ENCODE data around the gene GSN. TPM values are rescaled to one million over a fixed set of nuclear protein-coding genes. Genes with fewer than 3 reads are reported as not detected.
A peak's percentile ranks its signal among the peaks of the same experiment; 100 is the strongest.

GSN gene
- total and polyA plus RNA-seq, 2 of the 13 experiments (the other 11 are each of a cell fraction or from before 2014, with no cell fraction given), result 294 to 307 TPM

- no peak for TF ChIP-seq SALL2 (CRISPR knock-in tag; IDR thresholded peaks at IDR 0.05)
- TF ChIP-seq YEATS2 (CRISPR knock-in tag; IDR thresholded peaks at IDR 0.05; ENCODE audit: borderline replicate concordance), result peak; percentile 46; the same call in 1 of the 2 replicates
- no peak for TF ChIP-seq ZNF879 (CRISPR knock-in tag; IDR thresholded peaks at IDR 0.05)
- TF ChIP-seq ZNF563 (CRISPR knock-in tag; IDR thresholded peaks at IDR 0.05), result no peak
- no peak for TF ChIP-seq ZSCAN21 (CRISPR knock-in tag; IDR thresholded peaks at IDR 0.05; ENCODE audit: borderline replicate concordance)
- TF ChIP-seq ZNF446 (CRISPR knock-in tag; IDR thresholded peaks at IDR 0.05), result no peak
- TF ChIP-seq TIGD3 (CRISPR knock-in tag; IDR thresholded peaks at IDR 0.05; ENCODE audit: borderline replicate concordance), result 0 out of 2 replicates have a peak, but pooled peaks have one; percentile 7
- TF ChIP-seq SP5 (CRISPR knock-in tag; IDR thresholded peaks at IDR 0.05; ENCODE audit: borderline replicate concordance, low read depth), result peak; percentile 67; the same call in 1 of the 2 replicates
- TF ChIP-seq ZBTB20 (CRISPR knock-in tag; IDR thresholded peaks at IDR 0.05; ENCODE audit: borderline replicate concordance, low read depth), result peak; percentile 72; the same call in 1 of the 2 replicates
- no peak for TF ChIP-seq SP1 (IDR thresholded peaks at IDR 0.05)
- TF ChIP-seq SP1 (CRISPR knock-in tag; IDR thresholded peaks at IDR 0.05), result peak; percentile 44; the same call in 1 of the 2 replicates
- TF ChIP-seq SOX13 (IDR thresholded peaks at IDR 0.05), result peak; percentile 76; the same call in 1 of the 2 replicates
- peak in 1 of 2 experiments; percentile 95; a peak in 2 of 4 replicates for TF ChIP-seq SOX13 (CRISPR knock-in tag; conservative IDR thresholded peaks at IDR 0.05 in 1 of 2, IDR thresholded peaks at IDR 0.05 in 1 of 2)
- TF ChIP-seq PCBP1 (IDR thresholded peaks at IDR 0.05; ENCODE audit: borderline replicate concordance, low read depth, low read length), result no peak
- TF ChIP-seq ZNF317 (CRISPR knock-in tag; IDR thresholded peaks at IDR 0.05), result peak; percentile 92
- TF ChIP-seq BCL3 (CRISPR knock-in tag; IDR thresholded peaks at IDR 0.05), result no peak
- peak; percentile 37; the same call in 1 of the 2 replicates for TF ChIP-seq ZMYM3 (CRISPR knock-in tag; IDR thresholded peaks at IDR 0.05)
- TF ChIP-seq HMG20A (CRISPR knock-in tag; IDR thresholded peaks at IDR 0.05; ENCODE audit: borderline replicate concordance), result peak; percentile 99
- TF ChIP-seq KDM6A (CRISPR knock-in tag; IDR thresholded peaks at IDR 0.05; ENCODE audit: low read depth), result peak; percentile 65
- TF ChIP-seq TCF7 (IDR thresholded peaks at IDR 0.05; ENCODE audit: low read depth), result peak; percentile 66
- TF ChIP-seq MXD4 (CRISPR knock-in tag; IDR thresholded peaks at IDR 0.05), result 0 out of 2 replicates have a peak, but pooled peaks have one; percentile 54
- TF ChIP-seq MEIS2 (CRISPR knock-in tag; IDR thresholded peaks at IDR 0.05), result peak; percentile 37
- TF ChIP-seq ZNF280B (CRISPR knock-in tag; IDR thresholded peaks at IDR 0.05; ENCODE audit: borderline replicate concordance), result no peak
- peak; percentile 84 for TF ChIP-seq FOSL2 (CRISPR knock-in tag; IDR thresholded peaks at IDR 0.05)
- 0 out of 2 replicates have a peak, but pooled peaks have one; percentile 34 for TF ChIP-seq RELA (CRISPR knock-in tag; IDR thresholded peaks at IDR 0.05)
- peak; percentile 91 for TF ChIP-seq CEBPG (CRISPR knock-in tag; IDR thresholded peaks at IDR 0.05)
- peak; percentile 79 for TF ChIP-seq PHF5A (CRISPR knock-in tag; IDR thresholded peaks at IDR 0.05; ENCODE audit: low read depth, unreplicated experiment)
- TF ChIP-seq RFXAP (CRISPR knock-in tag; IDR thresholded peaks at IDR 0.05; ENCODE audit: borderline replicate concordance), result peak; percentile 34; the same call in 1 of the 2 replicates
- TF ChIP-seq ZNF780A (CRISPR knock-in tag; IDR thresholded peaks at IDR 0.05), result no peak
These were observed 54.2 kb downstream of the GSN start (continued) for GRCh38 chr9:121322037-121322736.

All from HepG2 (cell line).